H9 (cell line): ENCODE results near the gene SEC22A. TPM values are rescaled to one million over a fixed set of nuclear protein-coding genes. Genes with fewer than 3 reads are reported as not detected.

Experiments
- DNase-seq: peaks from one replicate; pipeline ENCODE4 v3.0.0-alpha.2; 2017
- H2AFZ ChIP-seq: one replicate; pipeline ENCODE4 v1.6.1; 2013; ENCODE audit warnings: mild to moderate bottlenecking, low read length, control low read depth, moderate library complexity
- H2AK5ac ChIP-seq: 2 replicates; pipeline ENCODE4 v1.6.1; 2013; ENCODE audit warnings: low read length, control low read depth, mixed read lengths; ENCODE audit not compliant: insufficient read length
- H2BK120ac ChIP-seq: one replicate; pipeline ENCODE4 v1.6.1; 2013; ENCODE audit warnings: low read depth, mild to moderate bottlenecking, low read length, control low read depth, inconsistent platforms; ENCODE audit not compliant: poor library complexity, severe bottlenecking
- H2BK12ac ChIP-seq: 2 replicates; pipeline ENCODE4 v1.6.1; 2013; ENCODE audit warnings: low read length, control low read depth, mixed read lengths, low read depth; ENCODE audit not compliant: insufficient read length
- H2BK15ac ChIP-seq: 2 replicates; pipeline ENCODE4 v1.6.1; 2013; ENCODE audit warnings: low read depth, low read length, control low read depth
- H2BK20ac ChIP-seq: one replicate; pipeline ENCODE4 v1.6.1; 2013; ENCODE audit warnings: low read depth, mild to moderate bottlenecking, low read length, control low read depth, inconsistent platforms; ENCODE audit not compliant: poor library complexity, severe bottlenecking
- H2BK5ac ChIP-seq: 2 replicates; pipeline ENCODE4 v1.6.1; 2013; ENCODE audit warnings: low read length, control low read depth, mixed read lengths; ENCODE audit not compliant: insufficient read length
- H3K14ac ChIP-seq: 2 replicates; pipeline ENCODE4 v1.6.1; 2013; ENCODE audit warnings: low read length, control low read depth; ENCODE audit not compliant: insufficient read depth
- H3K18ac ChIP-seq: 2 replicates; pipeline ENCODE4 v1.6.1; 2013; ENCODE audit warnings: low read depth, mild to moderate bottlenecking, mixed read lengths, low read length, control low read depth; ENCODE audit not compliant: insufficient read length
- H3K23ac ChIP-seq: 2 replicates; pipeline ENCODE4 v1.6.1; 2013; ENCODE audit warnings: low read length, control low read depth, mixed read lengths, low read depth; ENCODE audit not compliant: insufficient read length
- H3K23me2 ChIP-seq: 2 replicates; pipeline ENCODE4 v1.6.1; 2013; ENCODE audit warnings: low read depth, mild to moderate bottlenecking, mixed read lengths, low read length, control low read depth; ENCODE audit not compliant: insufficient read length, poor library complexity, severe bottlenecking
- H3K27ac ChIP-seq: 2 replicates; pipeline ENCODE4 v1.5.1; 2013; ENCODE audit warnings: low read length, control low read depth, mixed read lengths, low read depth; ENCODE audit not compliant: insufficient read length
- H3K27me3 ChIP-seq: 2 replicates; pipeline ENCODE4 v1.6.1; 2013; ENCODE audit warnings: low read length, control low read depth, inconsistent platforms; ENCODE audit not compliant: insufficient read depth
- H3K4ac ChIP-seq: 2 replicates; pipeline ENCODE4 v1.6.1; 2013; ENCODE audit warnings: low read depth, mild to moderate bottlenecking, control low read depth, inconsistent platforms, low read length, moderate library complexity
- H3K4me1 ChIP-seq: 2 replicates; pipeline ENCODE4 v1.6.1; 2013; ENCODE audit warnings: low read length, control low read depth, inconsistent platforms; ENCODE audit not compliant: insufficient read depth
- H3K4me2 ChIP-seq: 2 replicates; pipeline ENCODE4 v1.6.1; 2013; ENCODE audit warnings: low read length, control low read depth, mixed read lengths; ENCODE audit not compliant: insufficient read length, insufficient read depth
- H3K56ac ChIP-seq: 2 replicates; pipeline ENCODE4 v1.6.1; 2013; ENCODE audit warnings: low read depth, mild to moderate bottlenecking, mixed read lengths, low read length, control low read depth; ENCODE audit not compliant: insufficient read length
- H3K79me1 ChIP-seq: 2 replicates; pipeline ENCODE4 v1.6.1; 2013; ENCODE audit warnings: low read depth, mild to moderate bottlenecking, moderate library complexity, low read length, control low read depth, inconsistent platforms; ENCODE audit not compliant: insufficient read depth, poor library complexity, severe bottlenecking
- H3K79me2 ChIP-seq: 2 replicates; pipeline ENCODE4 v1.6.1; 2013; ENCODE audit warnings: low read length, control low read depth, inconsistent platforms; ENCODE audit not compliant: insufficient read depth
- H3K9ac ChIP-seq: 2 replicates; pipeline ENCODE4 v1.6.1; 2013; ENCODE audit warnings: low read length, control low read depth, mixed read lengths; ENCODE audit not compliant: insufficient read length; ENCODE audit errors: extremely low read depth
- H3K9me3 ChIP-seq: one replicate; pipeline ENCODE4 v1.6.1; 2013; ENCODE audit warnings: low read depth, low read length, inconsistent platforms; ENCODE audit not compliant: control insufficient read depth
- H3T11ph ChIP-seq: one replicate; pipeline ENCODE4 v1.6.1; 2013; ENCODE audit warnings: mild to moderate bottlenecking, low read length, control low read depth, inconsistent platforms
- H4K20me1 ChIP-seq: one replicate; pipeline ENCODE4 v1.6.1; 2013; ENCODE audit not compliant: control insufficient read depth, insufficient read length, insufficient read depth
- H4K5ac ChIP-seq: 2 replicates; pipeline ENCODE4 v1.6.1; 2013; ENCODE audit warnings: low read depth, mild to moderate bottlenecking, mixed read lengths, low read length, control low read depth; ENCODE audit not compliant: insufficient read length
- H4K8ac ChIP-seq: replicated peaks from 2 replicates; pipeline ENCODE4 v1.6.1; 2013; ENCODE audit warnings: low read length, control low read depth, mixed read lengths, low read depth; ENCODE audit not compliant: insufficient read length
- H4K91ac ChIP-seq: 2 replicates; pipeline ENCODE4 v1.6.1; 2013; ENCODE audit warnings: low read depth, mild to moderate bottlenecking, moderate library complexity, mixed read lengths, low read length, control low read depth; ENCODE audit not compliant: insufficient read length
- H3K27ac Mint-ChIP-seq, 3 experiments: 2 replicates in 2 of 3; 3 replicates in 1 of 3; pipeline ENCODE4 v1.8.0; 2020 to 2021; ENCODE audit warnings: mixed read lengths in 3 of 3, mild to moderate bottlenecking in 1 of 3, moderate library complexity in 1 of 3
- H3K27me3 Mint-ChIP-seq: 2 replicates; pipeline ENCODE4 v1.8.0; 2021; ENCODE audit warnings: low read depth, mild to moderate bottlenecking, moderate library complexity, mixed read lengths
- H3K36me3 Mint-ChIP-seq, 3 experiments: 2 replicates in 2 of 3; 3 replicates in 1 of 3; pipeline ENCODE4 v1.8.0; 2020 to 2021; ENCODE audit warnings: low read depth in 3 of 3, mixed read lengths in 3 of 3; ENCODE audit not compliant: insufficient read depth in 1 of 3
- H3K4me1 Mint-ChIP-seq, 2 experiments: 2 replicates each; pipeline ENCODE4 v1.8.0; 2020; ENCODE audit warnings: mixed read lengths in 2 of 2
- H3K4me3 Mint-ChIP-seq, 2 experiments: 2 replicates in 1 of 2; 3 replicates in 1 of 2; pipeline ENCODE4 v1.8.0; 2020 to 2021; ENCODE audit warnings: mild to moderate bottlenecking in 2 of 2, mixed read lengths in 2 of 2, moderate library complexity in 1 of 2
- H3K9me3 Mint-ChIP-seq, 2 experiments: 2 replicates in 1 of 2; 3 replicates in 1 of 2; pipeline ENCODE4 v1.8.0; 2020; ENCODE audit warnings: mild to moderate bottlenecking in 2 of 2, mixed read lengths in 2 of 2, moderate library complexity in 1 of 2
- CTCF ChIP-seq: fragments of 200-600 bp; sonication (generic); conservative IDR thresholded peaks from 3 replicates; pipeline ENCODE4 v1.8.0; 2021; ENCODE audit warnings: antibody characterized with exemption, mild to moderate bottlenecking
- WGBS: extraction: QIAGEN DNeasy Blood & Tissue Kit; methylation state at CpG from one replicate; pipeline ENCODE4 v1.1.7; 2013; ENCODE audit warnings: missing lambda C conversion rate, low lambda C conversion rate, mixed read lengths; ENCODE audit not compliant: insufficient read length; ENCODE audit errors: extremely low coverage; 5-methylcytosine and 5-hydroxymethylcytosine counted together
- total RNA-seq: library from RNA; stranded (reverse); gene quantifications from 2 replicates; pipeline ENCODE4 v1.2.1, GENCODE V29; 2021

The SEC22A gene
- total RNA-seq, 1 experiment from 2014 or later = 9.9 TPM

- no peak overlapping the region for H3T11ph ChIP-seq
- no peak overlapping the region for H3K23ac ChIP-seq
- H2BK120ac ChIP-seq = no peak overlapping the region
- Mint-ChIP-seq H3K9me3 (no peaks in the 10 kb centered on the region), H3K4me1 (peaks cover 2 to 6% of the 10 kb centered on the region in 2 experiments; a peak in 2 of 4 replicates), H3K27ac (peak overlapping the region in 1 of 3 experiments; percentile 79; a peak in 2 of 7 replicates), H3K36me3 (peaks cover 7 to 31% (median 7%) of the 10 kb centered on the region in 3 experiments; a peak in 6 of 7 replicates), H3K27me3 (no peaks in the 10 kb centered on the region), H3K4me3 (no peak overlapping the region)
- peak; percentile 14 for DNase-seq
- no peak overlapping the region for H2BK15ac ChIP-seq
- H2BK20ac ChIP-seq = no peak overlapping the region
- H3K79me2 ChIP-seq = no peaks in the 10 kb centered on the region
- H4K91ac ChIP-seq = no peak overlapping the region
- H3K14ac ChIP-seq = no peak overlapping the region
- WGBS = no CpG with 5 or more reads among the region's 9 CpGs
- no peak overlapping the region for H3K18ac ChIP-seq
- no peaks in the 10 kb centered on the region for H3K9me3 ChIP-seq
- H3K27me3 ChIP-seq = no peaks in the 10 kb centered on the region
- H4K5ac ChIP-seq = no peak overlapping the region
- no peaks in the 10 kb centered on the region for H3K79me1 ChIP-seq
- H3K9ac ChIP-seq = no peak overlapping the region
- no peak overlapping the region for H2BK5ac ChIP-seq
- H4K20me1 ChIP-seq = no peaks in the 10 kb centered on the region
- H3K4me1 ChIP-seq = no peaks in the 10 kb centered on the region
- H2AFZ ChIP-seq = no peak overlapping the region
- TF ChIP-seq CTCF = no peak
- H3K4ac ChIP-seq = no peak overlapping the region
- H3K4me2 ChIP-seq = no peak overlapping the region
- no peak overlapping the region for H2BK12ac ChIP-seq
- no peak overlapping the region for H3K27ac ChIP-seq
- H3K56ac ChIP-seq = no peak overlapping the region
- no peak overlapping the region for H4K8ac ChIP-seq
- H3K23me2 ChIP-seq = no peaks in the 10 kb centered on the region
- H2AK5ac ChIP-seq = no peak overlapping the region
These were observed 46.2 kb upstream of the SEC22A start for GRCh38 chr3:123155471-123156011.
